Calu3 (cell line): Measurements from ENCODE around the gene ADGRA3. TPM values are rescaled to one million over a fixed set of nuclear protein-coding genes. Genes with fewer than 3 reads are reported as not detected.
A peak's percentile ranks its signal among the peaks of the same experiment; 100 is the strongest.

Experiments used
- BruUV-seq: library from RNA; stranded (reverse); fragments of 400-500 nt; replicated peaks from 2 replicates; lab custom pipeline; 2021; lab: Mats Ljungman, UMichigan
- CTCF ChIA-PET: fragments of 300-600 bp; sonication (Branson Sonifier 250); formaldehyde crosslinking; loops from one replicate; lab custom pipeline; 2022; ENCODE audit warnings: antibody characterized with exemption; lab: Charles Lee
- DNase-seq: peaks from one replicate; pipeline ENCODE4 v3.0.0; 2022
- H3K27ac Mint-ChIP-seq: one replicate; pipeline ENCODE4 v1.8.0; 2022; ENCODE audit warnings: mixed read lengths; ENCODE audit not compliant: unreplicated experiment
- H3K27me3 Mint-ChIP-seq: one replicate; pipeline ENCODE4 v1.8.0; 2022; ENCODE audit warnings: mixed read lengths; ENCODE audit not compliant: unreplicated experiment
- H3K36me3 Mint-ChIP-seq: one replicate; pipeline ENCODE4 v1.8.0; 2022; ENCODE audit warnings: mild to moderate bottlenecking, moderate library complexity, mixed read lengths; ENCODE audit not compliant: insufficient read depth, unreplicated experiment
- H3K4me1 Mint-ChIP-seq: one replicate; pipeline ENCODE4 v1.8.0; 2022; ENCODE audit warnings: mild to moderate bottlenecking, low read depth, mixed read lengths; ENCODE audit not compliant: unreplicated experiment
- H3K4me3 Mint-ChIP-seq: one replicate; pipeline ENCODE4 v1.8.0; 2022; ENCODE audit warnings: mild to moderate bottlenecking, low read depth, moderate library complexity, mixed read lengths; ENCODE audit not compliant: unreplicated experiment
- H3K9me3 Mint-ChIP-seq: one replicate; pipeline ENCODE4 v1.8.0; 2022; ENCODE audit warnings: low read depth, mixed read lengths; ENCODE audit not compliant: unreplicated experiment
- CTCF ChIP-seq: fragments of 200-600 bp; IDR thresholded peaks from one replicate; pipeline ENCODE4 v1.8.0; 2022; ENCODE audit warnings: antibody characterized with exemption; ENCODE audit not compliant: unreplicated experiment
- intact Hi-C: fragments of 100-400 bp; cut with micrococcal nuclease; formaldehyde crosslinking; loops from one replicate; pipeline ENCODE4 v1.10.0; 2022; ENCODE audit not compliant: unreplicated experiment
- total RNA-seq: library from RNA; stranded (reverse); gene quantifications from 2 replicates; pipeline ENCODE4 v1.2.3, GENCODE V29; 2022

Gene ADGRA3
- total RNA-seq, 1 experiment from 2014 or later, result 63.2 TPM

- no peaks in the 10 kb centered on the region for H3K27me3 Mint-ChIP-seq
- peak; percentile 70 for DNase-seq
- BruUV-seq, result no TSS peak
- peak overlapping the region; percentile 89 for H3K27ac Mint-ChIP-seq
- no peak for TF ChIP-seq CTCF
- H3K36me3 Mint-ChIP-seq, result peaks cover 36% of the 10 kb centered on the region
- CTCF ChIA-PET, result interaction anchor here (0.8 to 1.4 kb wide), 4 partner anchors 10 to 92 kb away, joined by 3 to 6 read pairs (median 4); no protein-coding TSS in a partner anchor
- intact Hi-C loops, result loop anchor here (2.0 kb wide), 1 partner anchor 15 kb away; no protein-coding TSS in a partner anchor
- peak overlapping the region; percentile 97 for H3K4me3 Mint-ChIP-seq
- peaks cover 26% of the 10 kb centered on the region for H3K4me1 Mint-ChIP-seq
- no peaks in the 10 kb centered on the region for H3K9me3 Mint-ChIP-seq
Measured at GRCh38 chr4:22515145-22515887, 550 bp downstream of the ADGRA3 start.

DNA sequence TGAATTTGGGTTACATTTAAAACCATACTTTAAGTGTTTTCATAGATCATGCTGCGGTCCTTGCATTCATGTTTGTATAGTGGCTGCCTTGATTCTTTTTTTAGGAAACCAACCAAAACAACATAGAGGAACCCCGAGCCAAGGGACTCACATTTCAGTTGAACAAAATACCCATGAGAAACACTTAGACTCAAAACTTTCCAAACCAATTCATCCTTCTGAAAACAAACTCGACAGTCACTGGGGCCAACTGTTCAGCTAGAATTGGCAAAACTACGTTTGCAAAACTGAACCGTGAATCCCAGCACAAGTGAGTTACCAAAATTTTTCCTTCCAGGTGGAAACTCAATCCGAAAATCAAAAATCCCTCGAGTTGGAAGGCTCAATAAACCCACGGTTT, 1.4 kb downstream of the ADGRA3 start:
- no peak for TF ChIP-seq CTCF
- Mint-ChIP-seq H3K4me1 (peaks cover 30% of the 10 kb centered on the region), H3K4me3 (peak overlapping the region; percentile 97), H3K27ac (peak overlapping the region; percentile 56), H3K9me3 (no peaks in the 10 kb centered on the region), H3K27me3 (no peaks in the 10 kb centered on the region), H3K36me3 (peaks cover 36% of the 10 kb centered on the region)
- CTCF ChIA-PET, result interaction anchor here (0.8 to 0.9 kb wide), 2 partner anchors 9 to 93 kb away, joined by 3 to 6 read pairs; no protein-coding TSS in a partner anchor
- DNase-seq, result no peak
- BruUV-seq, result TSS peak; percentile 54
- intact Hi-C loops, result loop anchor here (2.0 to 5.0 kb wide), 2 partner anchors 14 to 42 kb away; no protein-coding TSS in a partner anchor

DNA sequence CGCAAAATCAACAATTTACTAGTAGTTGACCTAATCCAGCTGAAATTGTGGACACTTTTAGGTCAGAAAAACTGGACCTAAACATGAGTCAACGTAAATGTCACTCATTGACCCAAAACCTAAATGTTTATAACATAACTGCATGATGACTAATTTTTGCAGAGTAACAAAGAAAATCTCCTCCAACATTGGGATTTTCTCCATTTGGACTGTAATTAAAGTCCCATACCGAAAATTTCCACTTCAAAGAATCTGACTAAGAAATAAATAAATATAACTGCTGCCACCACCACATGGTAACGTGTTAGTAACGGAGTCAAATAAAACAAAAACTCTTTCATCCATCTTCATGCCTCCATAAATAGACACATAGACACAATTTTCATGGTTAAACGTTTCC, 1.9 kb downstream of the ADGRA3 start:
- Mint-ChIP-seq H3K9me3 (no peaks in the 10 kb centered on the region), H3K36me3 (peaks cover 36% of the 10 kb centered on the region), H3K4me3 (peak overlapping the region; percentile 97), H3K27me3 (no peaks in the 10 kb centered on the region), H3K4me1 (peaks cover 32% of the 10 kb centered on the region), H3K27ac (peak overlapping the region; percentile 56)
- BruUV-seq, result no TSS peak
- CTCF ChIA-PET, result no interaction called here
- no peak for TF ChIP-seq CTCF
- DNase-seq, result no peak
- intact Hi-C loops, result loop anchor here (2.0 to 5.0 kb wide), 2 partner anchors 13 to 42 kb away; no protein-coding TSS in a partner anchor

- Mint-ChIP-seq H3K36me3 (peaks cover 36% of the 10 kb centered on the region), H3K27me3 (no peaks in the 10 kb centered on the region)
- BruUV-seq, result no TSS peak
Measured at GRCh38 chr4:22512306-22512705, 3.6 kb downstream of the ADGRA3 start.

More at GRCh38 chr4:22512306-22512705, 3.6 kb downstream of the ADGRA3 start:
- no peak overlapping the region for H3K27ac Mint-ChIP-seq
- peak overlapping the region; percentile 97 for H3K4me3 Mint-ChIP-seq
- no peaks in the 10 kb centered on the region for H3K9me3 Mint-ChIP-seq
- TF ChIP-seq CTCF, result no peak
- no peak for DNase-seq
- H3K4me1 Mint-ChIP-seq, result peaks cover 49% of the 10 kb centered on the region
- intact Hi-C loops, result loop anchor here (5.0 kb wide), 1 partner anchor 40 kb away; no protein-coding TSS in a partner anchor
- CTCF ChIA-PET, result interaction anchor here (0.6 kb wide), 1 partner anchor 26 kb away, joined by 5 read pairs; no protein-coding TSS in a partner anchor
